Astrocyte of the spinal cord (primary cell): ENCODE data around the gene ADARB1.

Experiments
- DNase-seq: peaks from one replicate; pipeline ENCODE4 v3.0.0; 2011; ENCODE audit warnings: low read depth, low spot score
- H3K4me3 ChIP-seq: 2 replicates; pipeline ENCODE4 v1.5.1; 2011; ENCODE audit warnings: low read depth, mild to moderate bottlenecking, low read length, moderate library complexity
- in situ Hi-C: cut with HindIII; loops from 2 replicates; pipeline ENCODE4 v1.10.0; 2017; ENCODE audit warnings: low sequenced_read_pairs
- TF ChIP-seq, protein P1 (sequence below): IDR thresholded peaks from 2 replicates; pipeline ENCODE4 v1.5.1; 2012; ENCODE audit warnings: low read depth, mild to moderate bottlenecking, low read length, inconsistent platforms

The ADARB1 gene

DNA sequence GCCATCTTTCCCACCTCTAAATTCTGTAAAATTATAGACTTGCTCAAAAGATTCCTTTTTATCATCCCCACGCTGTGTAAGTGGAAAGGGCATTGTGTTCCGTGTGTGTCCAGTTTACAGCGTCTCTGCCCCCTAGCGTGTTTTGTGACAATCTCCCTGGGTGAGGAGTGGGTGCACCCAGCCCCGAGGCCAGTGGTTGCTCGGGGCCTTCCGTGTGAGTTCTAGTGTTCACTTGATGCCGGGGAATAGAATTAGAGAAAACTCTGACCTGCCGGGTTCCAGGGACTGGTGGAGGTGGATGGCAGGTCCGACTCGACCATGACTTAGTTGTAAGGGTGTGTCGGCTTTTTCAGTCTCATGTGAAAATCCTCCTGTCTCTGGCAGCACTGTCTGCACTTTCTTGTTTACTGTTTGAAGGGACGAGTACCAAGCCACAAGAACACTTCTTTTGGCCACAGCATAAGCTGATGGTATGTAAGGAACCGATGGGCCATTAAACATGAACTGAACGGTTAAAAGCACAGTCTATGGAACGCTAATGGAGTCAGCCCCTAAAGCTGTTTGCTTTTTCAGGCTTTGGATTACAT is 151.5 kb downstream of the ADARB1 start:
- H3K4me3 ChIP-seq, result no peak overlapping the region
- in situ Hi-C loops, result no loop called here
- TF ChIP-seq, protein P1, sequence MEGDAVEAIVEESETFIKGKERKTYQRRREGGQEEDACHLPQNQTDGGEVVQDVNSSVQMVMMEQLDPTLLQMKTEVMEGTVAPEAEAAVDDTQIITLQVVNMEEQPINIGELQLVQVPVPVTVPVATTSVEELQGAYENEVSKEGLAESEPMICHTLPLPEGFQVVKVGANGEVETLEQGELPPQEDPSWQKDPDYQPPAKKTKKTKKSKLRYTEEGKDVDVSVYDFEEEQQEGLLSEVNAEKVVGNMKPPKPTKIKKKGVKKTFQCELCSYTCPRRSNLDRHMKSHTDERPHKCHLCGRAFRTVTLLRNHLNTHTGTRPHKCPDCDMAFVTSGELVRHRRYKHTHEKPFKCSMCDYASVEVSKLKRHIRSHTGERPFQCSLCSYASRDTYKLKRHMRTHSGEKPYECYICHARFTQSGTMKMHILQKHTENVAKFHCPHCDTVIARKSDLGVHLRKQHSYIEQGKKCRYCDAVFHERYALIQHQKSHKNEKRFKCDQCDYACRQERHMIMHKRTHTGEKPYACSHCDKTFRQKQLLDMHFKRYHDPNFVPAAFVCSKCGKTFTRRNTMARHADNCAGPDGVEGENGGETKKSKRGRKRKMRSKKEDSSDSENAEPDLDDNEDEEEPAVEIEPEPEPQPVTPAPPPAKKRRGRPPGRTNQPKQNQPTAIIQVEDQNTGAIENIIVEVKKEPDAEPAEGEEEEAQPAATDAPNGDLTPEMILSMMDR, result no peak
- DNase-seq, result no peak

DNA sequence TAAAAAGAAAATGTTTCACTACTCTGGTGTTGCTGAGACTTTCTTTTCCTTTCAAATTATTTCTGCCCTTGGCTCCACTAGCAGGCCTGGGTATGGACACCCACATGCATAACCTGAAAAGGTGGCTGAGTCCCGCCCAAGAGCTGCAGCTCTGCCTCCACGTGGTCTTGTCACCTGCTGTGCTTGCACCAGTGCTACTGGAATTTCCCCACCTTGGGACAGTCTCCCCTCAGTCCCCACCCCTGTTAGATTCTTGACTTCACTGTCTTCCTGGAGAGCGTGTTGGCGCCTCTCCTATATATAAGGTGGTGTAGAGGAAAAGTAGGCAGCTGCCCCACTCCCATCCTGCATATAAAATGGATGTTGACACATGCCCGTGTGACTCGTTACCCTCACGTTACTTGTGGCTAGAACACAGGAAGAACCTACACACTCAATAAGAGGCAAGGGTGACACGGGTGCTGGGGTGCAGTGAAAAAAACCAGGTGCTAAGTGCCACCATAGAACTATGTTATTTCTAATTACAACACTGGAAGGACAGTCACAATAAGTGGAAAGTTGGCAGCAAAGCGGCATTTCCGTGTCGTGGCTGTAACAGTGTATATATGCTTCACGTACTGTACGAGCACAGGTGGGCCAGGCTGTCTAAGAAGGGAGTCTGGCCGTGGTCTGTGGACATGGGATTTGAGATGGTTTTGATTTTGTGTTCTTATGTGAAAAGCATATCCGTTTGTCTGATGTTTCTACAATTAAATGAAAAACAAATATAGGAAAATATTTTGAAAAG is 152.4 kb downstream of the ADARB1 start:
- H3K4me3 ChIP-seq, result no peak overlapping the region
- in situ Hi-C loops, result no loop called here
- TF ChIP-seq, protein P1, result no peak
- no peak for DNase-seq

DNA sequence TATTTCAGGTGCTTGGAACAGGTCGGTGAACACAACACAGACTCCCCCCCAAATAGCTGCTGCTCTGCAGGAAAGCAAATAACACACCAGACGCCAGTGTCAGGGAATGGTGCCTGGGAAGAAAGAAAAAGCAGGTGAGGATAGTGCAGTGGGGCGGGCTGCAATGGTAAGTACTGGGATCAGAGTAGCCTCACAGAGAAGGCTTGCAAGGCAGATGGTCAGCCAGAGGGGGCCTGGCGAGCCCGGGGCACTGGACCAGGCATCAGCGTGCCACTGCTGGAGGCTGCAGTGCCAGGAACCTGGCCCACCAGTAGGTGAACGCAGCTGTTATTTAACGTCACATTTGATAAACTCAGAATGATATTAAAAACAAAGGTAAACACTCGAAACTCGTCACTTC is 153.4 kb downstream of the ADARB1 start:
- H3K4me3 ChIP-seq, result no peak overlapping the region
- TF ChIP-seq, protein P1, result no peak
- in situ Hi-C loops, result no loop called here
- DNase-seq, result no peak

DNA sequence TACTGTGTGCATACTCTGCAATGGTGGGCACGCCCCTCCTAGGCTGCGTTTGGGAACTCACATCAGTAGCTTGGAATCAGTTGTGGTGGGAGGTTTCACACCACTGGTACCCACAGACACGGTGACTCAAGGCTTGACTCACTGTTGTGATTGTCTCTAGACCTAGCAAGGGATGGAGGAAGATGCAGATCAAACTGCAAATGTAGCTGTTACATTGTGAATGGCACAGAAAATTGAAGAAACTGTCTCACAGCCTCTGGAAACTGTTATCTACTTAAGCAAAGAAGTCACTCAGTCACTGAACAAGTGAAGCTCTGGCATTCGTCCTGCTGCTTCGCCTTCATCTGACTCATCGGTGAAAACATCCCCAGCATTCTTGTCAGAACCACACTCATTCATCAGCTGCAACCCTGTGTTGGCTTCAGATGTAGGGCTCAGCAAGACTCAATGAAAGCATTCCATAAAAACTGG is 153.8 kb downstream of the ADARB1 start:
- no peak overlapping the region for H3K4me3 ChIP-seq
- TF ChIP-seq, protein P1, result no peak
- DNase-seq, result peak; percentile 99
- in situ Hi-C loops, result no loop called here

DNA sequence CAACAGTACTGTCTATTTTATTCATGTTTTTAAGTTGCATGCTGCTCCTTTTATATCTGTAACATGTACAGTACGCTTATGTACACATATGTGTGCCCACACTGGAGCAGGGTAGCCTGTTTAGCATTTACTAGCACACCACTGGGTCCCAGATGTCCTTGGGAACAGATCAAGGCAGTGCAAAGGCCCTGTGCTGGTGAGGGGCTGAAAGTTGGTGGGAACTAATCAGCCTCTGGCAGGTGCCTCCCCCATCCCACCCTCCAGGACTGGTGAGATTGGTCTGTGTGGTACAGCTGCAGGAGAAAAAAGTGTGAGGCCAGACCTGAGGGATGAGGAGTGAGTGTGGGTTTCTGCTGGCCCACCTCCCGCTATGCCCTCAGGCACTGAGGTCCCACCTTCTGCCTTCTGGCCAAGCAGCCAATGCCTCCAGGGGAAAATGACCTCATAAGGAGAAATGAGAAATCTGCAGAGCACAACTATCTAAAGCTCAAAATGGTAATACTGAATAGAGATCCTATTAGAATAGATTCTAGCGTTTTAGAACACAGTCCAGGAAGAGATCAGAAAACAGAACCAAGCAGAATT is 154.4 kb downstream of the ADARB1 start:
- no peak for DNase-seq
- H3K4me3 ChIP-seq, result no peak overlapping the region
- in situ Hi-C loops, result no loop called here
- TF ChIP-seq, protein P1, result no peak

DNA sequence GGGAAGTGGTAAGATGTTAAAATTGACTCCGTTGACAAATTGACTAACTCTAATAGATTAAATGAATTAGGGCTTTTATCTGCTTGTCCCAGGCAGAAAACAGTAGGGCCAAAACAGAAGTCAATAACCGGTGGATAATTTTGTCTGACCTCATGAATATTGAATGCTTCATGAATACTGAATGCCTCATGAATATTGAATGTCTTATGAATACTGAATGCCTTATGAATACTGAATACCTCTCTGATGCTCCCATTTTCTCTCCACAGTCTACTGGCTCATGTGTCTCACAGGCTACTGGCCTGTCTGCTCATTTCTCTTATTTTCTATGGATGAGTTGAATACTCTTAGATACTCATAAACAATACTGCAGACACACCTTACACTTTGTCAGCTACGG is 157.3 kb downstream of the ADARB1 start:
- H3K4me3 ChIP-seq, result no peak overlapping the region
- in situ Hi-C loops, result no loop called here
- DNase-seq, result no peak
- TF ChIP-seq, protein P1, result no peak
